GM18519 (cell line): ENCODE data around the gene KDM7A.
"Not testable (repeated sequence)": the region's sequence is repeated elsewhere in the genome, so short reads cannot be mapped to it uniquely, and the experiment has no call there.

ENCODE experiments used
- ATAC-seq: cut with Tn5 transposase; IDR thresholded peaks from one replicate; pipeline ENCODE4 v1.9.1; 2021; ENCODE audit warnings: mild to moderate bottlenecking, moderate library complexity; ENCODE audit not compliant: unreplicated experiment, low FRiP score

Gene KDM7A

DNA sequence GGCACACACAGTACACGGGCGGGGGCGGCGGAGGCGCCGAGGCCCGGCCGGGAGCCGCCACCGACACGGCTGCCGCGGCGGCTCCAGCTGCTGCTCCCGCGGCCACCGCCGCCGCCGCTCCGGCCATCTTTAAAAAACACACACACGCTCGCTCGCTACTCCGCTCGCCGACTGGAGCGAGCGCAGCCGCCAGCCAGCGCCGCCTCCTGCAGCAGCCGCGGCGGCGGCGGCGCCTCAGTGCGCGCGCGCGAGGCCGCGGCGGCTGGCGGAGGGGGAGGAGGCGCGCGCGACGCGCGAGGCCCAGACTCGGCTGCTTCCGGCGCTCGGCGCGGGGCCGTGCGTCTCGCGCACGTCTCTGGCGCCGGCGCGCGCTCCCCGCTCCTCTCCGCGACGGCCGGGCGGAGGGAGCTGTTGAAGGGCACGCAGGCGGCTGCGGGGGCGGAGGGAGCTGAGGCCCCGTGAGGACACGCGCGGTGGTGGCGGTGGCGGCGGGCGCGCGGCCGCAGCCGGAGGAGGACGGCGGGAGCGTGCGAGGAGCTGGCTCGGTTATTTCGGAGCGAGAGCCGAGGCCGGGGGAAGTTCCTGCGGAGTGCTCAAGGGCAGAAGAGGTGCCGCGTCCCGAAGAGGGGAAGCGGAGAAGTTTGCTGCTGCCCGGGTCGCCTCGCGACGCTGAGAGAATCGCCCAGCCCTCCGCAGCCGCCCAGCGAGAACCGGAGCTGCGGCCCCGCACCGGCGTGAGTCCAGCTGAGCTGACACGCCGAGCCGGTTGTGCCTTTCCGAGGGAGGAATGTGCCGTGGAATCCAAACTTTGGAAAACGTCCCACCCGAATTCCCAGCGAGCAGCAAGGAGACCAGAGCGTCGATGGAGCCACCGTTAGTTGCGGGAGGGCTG is at the start of gene KDM7A:
TSS of gene KDM7A (minus strand) at position 173 of the 892 bp plus-strand sequence. CDS start at position 127, 46 bp downstream.
- ATAC-seq: peak; percentile 65

- no peak for ATAC-seq
Observed at GRCh38 chr7:140225562-140226249, 48.9 kb upstream of the KDM7A start.

- no peak for ATAC-seq
Observed at GRCh38 chr7:140223515-140224221, 46.9 kb upstream of the KDM7A start.

DNA sequence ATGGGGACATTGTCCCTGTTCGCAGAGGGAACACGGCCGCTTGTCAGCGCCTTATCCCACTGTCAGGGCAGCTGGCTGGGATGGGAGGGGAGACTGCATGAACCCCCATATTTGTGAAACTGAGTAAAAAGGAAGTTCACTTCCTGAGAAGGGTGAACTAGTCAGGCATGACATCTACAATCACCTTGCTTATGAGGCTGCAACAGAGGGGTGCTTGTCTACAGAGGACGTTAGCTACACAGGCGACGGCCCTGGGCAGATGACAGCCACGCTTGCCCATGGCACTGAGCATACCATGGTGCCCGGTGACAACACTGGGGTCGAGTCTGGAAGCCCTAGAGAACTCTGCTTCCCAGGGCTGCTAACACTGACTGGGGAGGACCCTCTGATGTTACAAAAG is 46.0 kb upstream of the KDM7A start:
- ATAC-seq: no peak

- no peak for ATAC-seq
Observed at GRCh38 chr7:140219672-140220524, 43.1 kb upstream of the KDM7A start.

DNA sequence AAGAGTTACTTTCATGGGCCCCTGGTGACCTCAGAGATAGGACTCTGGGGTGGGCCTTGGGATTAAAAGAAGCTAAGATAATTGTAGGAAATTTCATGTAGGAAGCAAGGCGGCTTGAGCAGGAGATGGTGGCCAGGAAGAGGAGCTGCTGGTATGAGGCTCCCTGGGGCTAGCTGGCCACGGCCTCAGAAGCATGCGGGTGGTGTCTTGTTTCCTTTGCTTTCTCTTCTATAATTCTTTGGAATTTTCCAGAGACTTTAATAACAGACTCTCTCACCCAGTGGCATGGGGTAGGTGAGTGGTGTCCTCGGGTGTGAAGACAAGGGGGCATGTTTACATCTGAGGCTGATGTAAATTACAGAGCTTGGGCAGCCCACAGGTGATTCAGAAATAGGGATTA is 41.9 kb upstream of the KDM7A start:
- ATAC-seq: no peak

GRCh38 chr7:140217750-140218501 is 41.1 kb upstream of the KDM7A start:
- no peak for ATAC-seq

- no peak for ATAC-seq
Observed at GRCh38 chr7:140215281-140215680, 38.5 kb upstream of the KDM7A start.

DNA sequence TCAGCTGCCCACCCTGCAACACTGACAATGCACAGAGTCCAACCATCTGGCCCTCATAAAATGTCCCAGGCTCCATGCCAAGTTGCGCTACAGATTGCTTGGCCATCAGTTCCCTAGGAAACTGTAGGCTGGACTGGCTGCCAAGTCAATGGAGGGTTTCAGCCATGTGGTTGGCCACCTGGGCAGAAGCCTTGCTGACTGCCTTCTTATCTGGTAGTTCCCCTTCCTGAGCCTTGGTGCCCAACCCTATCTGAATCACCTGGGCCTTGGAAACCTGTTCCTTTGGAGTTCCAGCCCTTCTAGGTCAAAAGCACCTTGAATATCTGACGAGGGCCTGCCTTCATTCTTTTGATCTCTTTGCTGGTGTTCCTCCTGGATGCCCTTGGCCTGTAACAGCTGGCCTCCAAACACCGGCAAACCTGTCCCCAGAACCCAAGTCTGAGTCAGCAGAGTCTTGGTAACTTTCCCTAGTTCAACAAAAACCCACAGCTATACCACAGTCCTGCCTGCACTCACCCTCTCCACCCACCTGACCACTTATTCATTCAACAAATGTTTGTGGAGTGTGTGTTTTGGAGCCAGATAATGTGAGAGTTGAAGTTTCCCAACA is 37.4 kb upstream of the KDM7A start:
- ATAC-seq: no peak

- no peak for ATAC-seq
Observed at GRCh38 chr7:140213684-140214074, 36.9 kb upstream of the KDM7A start.

GRCh38 chr7:140212100-140212881 is 35.5 kb upstream of the KDM7A start:
- ATAC-seq: peak; percentile 78

GRCh38 chr7:140211698-140212097 is 34.9 kb upstream of the KDM7A start:
- ATAC-seq: no peak

DNA sequence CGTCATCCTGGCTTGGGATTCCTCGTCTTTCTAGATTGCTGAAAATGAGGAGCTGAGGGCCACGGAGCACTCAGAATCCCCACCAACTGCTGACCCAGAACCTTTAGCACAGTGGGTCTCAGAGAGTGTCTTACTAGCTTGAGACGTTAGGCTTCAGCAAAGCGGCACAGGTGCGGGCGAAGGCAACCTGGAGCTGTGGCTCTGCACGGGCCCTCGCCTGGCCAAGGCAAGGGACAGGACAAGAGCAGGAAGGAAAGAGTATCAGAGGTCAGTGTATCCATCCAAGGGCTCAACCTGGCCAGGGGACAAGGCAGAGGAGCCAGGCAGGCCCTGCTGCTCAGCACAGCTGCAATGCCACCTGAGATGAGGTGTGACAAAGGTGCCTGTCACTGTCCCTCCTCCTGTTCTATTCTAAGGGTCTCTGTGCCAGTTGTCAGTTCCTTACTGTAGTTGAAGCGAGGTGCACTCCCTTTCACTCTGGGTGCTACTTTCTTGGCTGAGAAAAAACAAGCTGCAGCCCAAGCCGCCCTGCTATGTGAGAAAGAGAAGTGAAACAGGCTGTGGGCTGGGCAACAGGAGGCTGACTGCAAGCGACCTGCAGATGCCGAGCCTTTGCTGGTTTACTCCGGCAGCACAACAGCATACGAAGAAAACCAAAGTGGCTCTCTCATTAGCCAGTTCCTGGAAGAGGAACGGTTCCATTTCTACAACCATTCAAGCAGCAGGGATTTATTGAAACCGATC is 33.3 kb upstream of the KDM7A start:
- ATAC-seq: peak; percentile 78

DNA sequence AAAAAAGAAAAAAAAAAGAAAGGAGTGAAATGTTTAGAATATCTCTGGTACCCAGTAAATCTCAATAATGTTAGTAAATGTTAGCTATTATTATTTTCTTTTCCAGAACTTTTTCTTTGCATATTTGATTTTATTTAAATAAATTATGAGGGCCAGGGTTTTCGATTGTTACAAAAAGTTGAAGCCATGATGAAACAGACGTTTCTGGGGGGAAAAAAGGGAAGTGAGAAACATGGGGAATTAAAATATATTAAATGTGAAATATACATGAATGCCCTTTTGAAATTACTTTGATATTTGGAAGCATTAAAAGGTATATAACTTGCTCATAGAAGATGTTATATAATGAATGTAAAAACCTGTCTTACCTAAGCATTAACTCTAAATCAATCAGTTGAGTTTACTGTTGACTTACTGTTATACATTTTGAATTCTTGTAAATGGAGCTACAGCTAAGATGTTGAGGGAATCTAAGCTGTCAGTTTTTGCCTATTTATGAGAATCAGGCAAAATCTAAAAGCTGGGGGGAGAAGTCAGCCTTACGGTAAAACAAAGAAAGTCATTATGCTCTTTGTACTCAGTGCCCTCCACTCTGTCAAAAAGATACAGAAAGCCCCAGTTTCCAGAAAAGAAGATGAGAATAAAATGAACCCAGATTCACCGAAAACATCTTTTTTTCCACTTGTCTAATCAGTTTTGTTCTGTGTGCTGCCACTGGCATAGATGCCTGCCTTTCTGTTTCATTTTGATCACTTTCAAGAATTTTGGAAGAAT is 30.0 kb upstream of the KDM7A start:
- ATAC-seq: no peak

GRCh38 chr7:140205600-140205999 is 28.8 kb upstream of the KDM7A start:
- no peak for ATAC-seq

DNA sequence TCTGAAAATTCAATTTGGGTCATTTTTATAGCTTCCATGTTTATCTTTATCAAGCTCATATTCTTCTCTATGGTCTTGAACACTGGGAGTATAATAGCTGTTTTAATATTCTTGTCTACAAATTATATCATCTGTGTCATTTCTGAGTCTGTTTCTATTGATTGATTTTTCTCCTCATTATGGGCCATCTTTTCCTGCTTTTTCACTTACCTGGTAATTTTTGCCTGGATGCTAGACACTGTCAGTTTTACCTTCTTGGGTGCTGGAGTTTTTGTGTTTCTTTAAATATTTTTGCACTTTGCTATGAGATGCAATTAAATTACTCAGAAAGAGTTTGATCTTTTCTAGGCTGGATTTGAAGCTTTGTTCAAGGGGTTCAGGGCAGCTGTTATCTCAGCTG is 26.8 kb upstream of the KDM7A start:
- ATAC-seq: no peak

DNA sequence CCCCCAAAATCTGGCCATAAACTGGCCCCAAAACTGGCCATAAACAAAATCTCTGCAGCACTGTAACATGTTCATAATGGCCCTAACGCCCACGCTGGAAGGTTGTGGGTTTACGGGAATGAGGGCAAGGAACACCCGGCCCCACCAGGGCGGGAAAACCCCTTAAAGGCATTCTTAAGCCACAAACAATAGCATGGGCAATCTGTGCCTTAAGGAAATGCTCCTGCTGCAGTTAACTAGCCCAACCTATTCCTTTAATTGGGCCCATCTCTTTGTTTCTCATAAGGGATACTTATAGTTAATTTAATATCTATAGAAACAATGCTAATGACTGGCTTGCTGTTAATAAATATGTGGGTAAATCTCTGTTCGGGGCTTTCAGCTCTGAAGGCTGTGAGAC is 26.2 kb upstream of the KDM7A start:
- ATAC-seq: not testable (repeated sequence)
